NCI-H446 (cell line): ENCODE data around the gene TACR1.
"Not testable (repeated sequence)": the region's sequence is repeated elsewhere in the genome, so short reads cannot be mapped to it uniquely, and the experiment has no call there.

Source experiments
- DNase-seq, 2 experiments: peaks; one replicate each; lab custom pipeline; 2025; lab: John Stamatoyannopoulos, UW

The TACR1 gene

GRCh38 chr2:75088791-75089190 lies 110.5 kb downstream of the TACR1 start:
- no peak for DNase-seq

GRCh38 chr2:75087736-75088135 lies 111.6 kb downstream of the TACR1 start:
- no peak for DNase-seq

GRCh38 chr2:75079575-75079974 lies 119.7 kb downstream of the TACR1 start:
- peak in 1 of 2 experiments; percentile 18 for DNase-seq

GRCh38 chr2:75077909-75078308 lies 121.4 kb downstream of the TACR1 start:
- no peak for DNase-seq

GRCh38 chr2:75076088-75076487 lies 123.2 kb downstream of the TACR1 start:
- peak; percentile 44 to 92 for DNase-seq

GRCh38 chr2:75074708-75075107 lies 124.6 kb downstream of the TACR1 start:
- DNase-seq = no peak

- no peak for DNase-seq
Observed at GRCh38 chr2:75074228-75074627, 125.1 kb downstream of the TACR1 start.

- no peak for DNase-seq
Observed at GRCh38 chr2:75071766-75072165, 127.6 kb downstream of the TACR1 start.

GRCh38 chr2:75068546-75068945 lies 130.8 kb downstream of the TACR1 start:
- DNase-seq = no peak

GRCh38 chr2:75067506-75067905 lies 131.8 kb downstream of the TACR1 start:
- DNase-seq = no peak

- no peak for DNase-seq
Observed at GRCh38 chr2:75066121-75066902, 133.0 kb downstream of the TACR1 start.

- DNase-seq = no peak
Observed at GRCh38 chr2:75065402-75066008, 133.8 kb downstream of the TACR1 start.

- DNase-seq = peak; percentile 10 to 58
Observed at GRCh38 chr2:75064691-75065396, 134.5 kb downstream of the TACR1 start.

GRCh38 chr2:75063906-75064305 lies 135.4 kb downstream of the TACR1 start:
- DNase-seq = no peak

- DNase-seq = no peak
Observed at GRCh38 chr2:75058427-75058826, 140.9 kb downstream of the TACR1 start.

GRCh38 chr2:75057150-75057549 lies 142.2 kb downstream of the TACR1 start:
- DNase-seq = not testable (repeated sequence)

- no peak for DNase-seq
Observed at GRCh38 chr2:75055820-75056675, 143.3 kb downstream of the TACR1 start.

GRCh38 chr2:75055142-75055819 lies 144.0 kb downstream of the TACR1 start:
- no peak for DNase-seq

- DNase-seq = no peak
Observed at GRCh38 chr2:75054296-75054695, 145.0 kb downstream of the TACR1 start.

- DNase-seq = peak in 1 of 2 experiments; percentile 12
Observed at GRCh38 chr2:75053484-75054112, 145.7 kb downstream of the TACR1 start.
